Activated T-helper 2 cell treated with anti-CD3 and anti-CD28 coated beads, Interferon-gamma antibody, Interleukin-2, Interleukin-4, amounts not matched to agents 10 μg/mL and 5 μg/mL and 100 μg/mL, durations not matched to agents 14 hours and 24 hours and 36 hours (primary cell): Measurements from ENCODE around the gene GVQW3. TPM values are rescaled to one million over a fixed set of nuclear protein-coding genes. Genes with fewer than 3 reads are reported as not detected.

Experiments
- DNase-seq: peaks from one replicate; pipeline ENCODE4 v3.0.0; 2021; ENCODE audit warnings: low spot score
- H3K27ac Mint-ChIP-seq: one replicate; pipeline ENCODE4 v1.8.0; 2021; ENCODE audit warnings: mixed read lengths
- H3K27me3 Mint-ChIP-seq: one replicate; pipeline ENCODE4 v1.8.0; 2021; ENCODE audit warnings: low read depth, mixed read lengths
- H3K36me3 Mint-ChIP-seq: one replicate; pipeline ENCODE4 v1.8.0; 2021; ENCODE audit warnings: low read depth, mixed read lengths
- H3K4me1 Mint-ChIP-seq: one replicate; pipeline ENCODE4 v1.8.0; 2021; ENCODE audit warnings: low read depth, mixed read lengths
- H3K4me3 Mint-ChIP-seq: one replicate; pipeline ENCODE4 v1.8.0; 2021; ENCODE audit warnings: low read depth, mild to moderate bottlenecking, moderate library complexity, mixed read lengths
- H3K9me3 Mint-ChIP-seq: one replicate; pipeline ENCODE4 v1.8.0; 2021; ENCODE audit warnings: mixed read lengths
- intact Hi-C: fragments of 100-400 bp; cut with micrococcal nuclease; formaldehyde crosslinking; loops from one replicate; pipeline ENCODE4 v1.15.1; 2023
- total RNA-seq: library from RNA; stranded (reverse); gene quantifications from 2 replicates; pipeline ENCODE4 v1.2.3, GENCODE V29; 2022

GVQW3 gene
- total RNA-seq: 4.3 and 4.4 TPM in 2 replicates

DNA sequence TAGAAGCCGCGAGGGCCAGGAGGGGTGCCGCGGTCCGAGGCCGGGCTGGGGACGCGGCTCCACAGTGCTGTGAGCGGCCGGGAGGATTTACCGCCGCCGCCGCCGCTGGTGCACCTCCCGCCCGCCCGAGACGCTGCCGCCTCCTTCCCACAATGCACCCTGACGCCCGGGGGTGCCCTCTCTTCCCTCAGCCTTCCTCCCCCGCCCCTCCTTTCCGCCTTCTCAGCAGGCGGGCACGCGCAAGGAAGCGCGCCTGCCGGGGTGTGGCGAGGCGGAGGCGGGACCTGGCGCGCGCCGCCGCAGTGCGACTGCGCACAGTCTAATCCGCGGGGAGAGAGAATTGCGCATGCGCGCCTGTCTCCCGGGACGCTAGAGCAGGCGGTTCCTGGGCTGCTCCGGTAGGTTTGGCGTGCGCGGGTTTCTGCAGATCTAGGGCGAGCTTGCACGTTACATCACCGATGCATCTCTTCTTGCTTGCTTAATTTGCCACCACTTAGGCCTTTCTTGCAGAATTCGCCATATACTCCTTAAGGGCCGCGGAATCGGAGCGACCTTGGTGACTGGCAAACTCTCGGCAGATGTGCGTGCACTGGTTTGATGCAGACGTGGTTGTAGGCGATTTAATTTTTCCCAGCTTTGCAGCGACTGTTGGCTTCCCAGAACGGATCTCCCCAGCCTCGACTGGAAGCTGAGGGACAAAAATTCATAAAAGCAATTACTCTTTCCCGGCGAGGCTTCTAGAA is at the start of gene GVQW3, which contains the start of gene THAP12:
TSS of gene GVQW3 (plus strand) at position 347 of the 743 bp plus-strand sequence. CDS start 506 bp downstream, outside the sequence.
TSS of gene THAP12 (minus strand) at position 156 of the 743 bp plus-strand sequence. CDS start 296 bp downstream, outside the sequence.
- Mint-ChIP-seq H3K4me3 (peak within 1 kb of the TSS; percentile 95), H3K36me3 (peaks cover 13% of the 10 kb centered on the region), H3K4me1 (peaks cover 49% of the 10 kb centered on the region), H3K9me3 (no peaks in the 10 kb centered on the region), H3K27me3 (no peaks in the 10 kb centered on the region), H3K27ac (peak within 1 kb of the TSS; percentile 89)
- intact Hi-C loops: loop anchor here (1.0 to 5.0 kb wide), 7 partner anchors 10 to 1441 kb away; partner anchors contain the start of genes AAMDC, RSF1 and WNT11
- peak; percentile 96 for DNase-seq

DNA sequence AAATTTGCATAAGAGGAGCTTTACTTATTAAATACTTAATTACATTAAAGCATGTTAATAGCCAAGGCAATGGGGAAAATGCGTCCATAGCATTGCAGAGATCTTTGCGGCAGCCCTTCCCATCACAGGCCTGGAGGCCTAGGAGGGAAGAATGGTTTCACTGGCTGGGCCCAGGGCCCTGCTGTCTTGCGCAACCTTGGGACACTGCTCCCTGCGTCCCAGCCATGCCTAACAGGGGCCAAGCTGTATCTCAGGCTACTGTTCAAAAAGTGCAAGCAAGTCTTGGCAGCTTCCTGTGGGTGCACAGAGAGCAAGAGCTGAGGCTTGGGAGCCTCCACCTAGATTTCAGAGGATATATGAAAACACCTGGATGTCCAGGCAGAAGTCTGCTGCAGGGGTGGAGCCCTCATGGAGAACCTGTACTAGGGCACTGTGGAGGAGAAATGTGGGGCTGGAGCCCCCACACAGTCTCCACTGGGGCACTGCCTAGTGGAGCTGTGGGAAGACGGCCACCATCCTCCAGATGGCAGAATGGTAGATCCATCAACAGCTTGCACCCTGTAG is 46.2 kb upstream of the GVQW3 start:
- Mint-ChIP-seq H3K9me3 (peaks cover 29% of the 10 kb centered on the region), H3K27me3 (no peaks in the 10 kb centered on the region), H3K4me3 (no peak overlapping the region), H3K4me1 (peaks cover 17% of the 10 kb centered on the region), H3K27ac (no peak overlapping the region), H3K36me3 (peaks cover 6% of the 10 kb centered on the region)
- intact Hi-C loops: no loop called here
- no peak for DNase-seq

DNA sequence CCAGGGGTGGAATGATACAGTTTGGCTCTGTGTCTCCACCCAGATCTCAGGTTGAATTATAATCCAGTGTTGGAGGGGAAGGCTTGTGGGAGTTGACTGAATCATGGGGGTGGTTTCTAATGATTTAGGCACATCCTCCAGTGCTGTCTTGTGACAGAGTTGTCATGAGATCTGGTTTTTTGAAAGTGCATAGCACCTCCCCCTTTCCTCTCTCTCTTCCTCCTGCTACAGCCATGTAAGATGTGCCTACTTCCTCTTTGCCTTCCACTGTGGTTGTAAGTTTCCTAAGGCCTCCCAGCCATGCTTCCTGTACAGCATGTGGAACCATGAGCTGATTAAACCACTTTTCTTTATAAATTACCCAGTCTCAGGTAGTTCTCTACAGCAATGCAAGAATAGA is 45.3 kb upstream of the GVQW3 start:
- peaks cover 29% of the 10 kb centered on the region for H3K9me3 Mint-ChIP-seq
- DNase-seq: no peak
- H3K36me3 Mint-ChIP-seq: peaks cover 6% of the 10 kb centered on the region
- H3K27me3 Mint-ChIP-seq: no peaks in the 10 kb centered on the region
- no peak overlapping the region for H3K27ac Mint-ChIP-seq
- intact Hi-C loops: no loop called here
- H3K4me1 Mint-ChIP-seq: peaks cover 18% of the 10 kb centered on the region
- no peak overlapping the region for H3K4me3 Mint-ChIP-seq

DNA sequence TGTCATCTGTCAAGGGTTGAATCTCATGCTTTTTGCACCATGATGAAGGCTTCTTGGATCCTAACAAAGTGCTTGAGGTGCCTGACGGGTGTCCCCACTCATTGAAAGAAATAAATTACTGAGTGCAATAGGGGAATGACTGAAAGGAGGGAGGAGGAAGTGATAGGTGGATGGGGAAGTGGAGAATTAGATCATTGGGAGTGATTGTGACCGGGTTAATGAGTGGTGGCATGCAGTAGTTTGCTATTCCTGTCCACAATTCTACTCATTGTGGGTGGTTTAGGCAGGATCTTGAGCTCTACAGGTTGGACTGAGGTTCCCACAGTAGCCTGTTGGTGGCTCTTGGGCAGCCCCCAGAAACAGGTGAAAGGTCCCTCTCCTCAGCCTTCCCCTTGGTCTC is 44.5 kb upstream of the GVQW3 start:
- H3K36me3 Mint-ChIP-seq: peaks cover 6% of the 10 kb centered on the region
- no peak overlapping the region for H3K27ac Mint-ChIP-seq
- H3K27me3 Mint-ChIP-seq: no peaks in the 10 kb centered on the region
- intact Hi-C loops: no loop called here
- DNase-seq: no peak
- no peak overlapping the region for H3K4me3 Mint-ChIP-seq
- peaks cover 18% of the 10 kb centered on the region for H3K4me1 Mint-ChIP-seq
- H3K9me3 Mint-ChIP-seq: peaks cover 29% of the 10 kb centered on the region

DNA sequence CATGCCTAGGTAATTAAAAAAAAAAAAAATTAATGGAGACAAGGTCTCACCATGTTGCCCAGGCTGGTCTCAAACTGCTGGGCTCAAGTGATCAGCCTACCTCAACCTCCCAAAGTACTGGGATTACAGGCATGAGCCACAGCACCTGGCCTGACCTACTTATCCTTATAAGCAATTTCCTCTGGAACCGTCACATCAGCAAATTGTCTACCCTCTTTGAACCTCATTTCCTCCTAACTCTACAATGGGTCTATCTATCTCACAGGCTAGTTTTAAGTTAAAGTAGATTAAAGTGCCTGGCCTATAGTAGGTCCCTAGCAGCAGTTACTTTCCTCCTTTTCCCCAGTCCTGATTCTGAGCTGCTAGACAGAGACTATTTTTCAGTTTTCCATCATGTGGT is 43.7 kb upstream of the GVQW3 start:
- DNase-seq: no peak
- Mint-ChIP-seq H3K9me3 (peaks cover 29% of the 10 kb centered on the region), H3K27me3 (no peaks in the 10 kb centered on the region), H3K4me3 (no peak overlapping the region), H3K27ac (no peak overlapping the region), H3K36me3 (peaks cover 6% of the 10 kb centered on the region), H3K4me1 (peaks cover 18% of the 10 kb centered on the region)
- intact Hi-C loops: no loop called here

DNA sequence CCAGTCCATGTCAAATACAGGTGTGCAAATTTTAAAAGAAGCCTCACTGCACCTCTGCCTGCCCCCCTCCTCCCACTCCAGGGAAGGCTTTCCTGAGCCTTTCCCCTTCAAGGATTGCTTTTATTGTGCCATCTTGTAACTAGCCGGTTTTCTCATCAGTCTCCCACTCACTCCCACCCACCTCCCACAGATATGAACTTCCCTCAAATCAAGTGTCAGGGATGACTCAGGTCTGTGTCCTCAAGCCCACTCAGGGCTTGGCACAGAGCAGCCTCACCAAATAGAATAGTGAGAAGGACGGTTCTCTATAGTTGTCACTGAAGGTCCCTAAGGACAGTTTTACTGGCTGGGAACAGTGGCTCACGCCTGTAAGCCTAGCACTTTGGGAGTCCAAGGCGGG is 43.2 kb upstream of the GVQW3 start:
- intact Hi-C loops: no loop called here
- peaks cover 6% of the 10 kb centered on the region for H3K36me3 Mint-ChIP-seq
- DNase-seq: no peak
- no peaks in the 10 kb centered on the region for H3K27me3 Mint-ChIP-seq
- peaks cover 18% of the 10 kb centered on the region for H3K4me1 Mint-ChIP-seq
- no peak overlapping the region for H3K27ac Mint-ChIP-seq
- no peak overlapping the region for H3K4me3 Mint-ChIP-seq
- peaks cover 29% of the 10 kb centered on the region for H3K9me3 Mint-ChIP-seq

DNA sequence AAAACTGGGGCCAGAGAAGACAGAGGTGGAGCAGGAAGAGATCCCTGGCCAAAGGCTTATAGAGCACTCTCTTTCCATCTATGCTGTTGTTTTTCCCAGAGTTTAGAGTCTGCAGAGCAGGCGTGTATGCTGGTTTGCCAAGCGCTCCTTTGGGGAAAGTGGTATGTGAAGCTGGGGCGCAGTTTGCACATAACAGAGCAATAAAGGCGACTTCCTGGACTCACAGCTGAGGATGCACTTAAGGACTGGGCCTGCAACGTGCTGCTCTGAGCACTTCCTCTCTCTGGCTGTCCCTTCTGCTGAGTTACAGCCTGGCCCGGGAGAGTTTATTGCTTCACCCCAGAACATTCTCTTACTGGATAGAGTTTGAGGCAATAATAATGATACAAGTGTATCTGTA is 41.9 kb upstream of the GVQW3 start:
- H3K4me3 Mint-ChIP-seq: no peak overlapping the region
- H3K27ac Mint-ChIP-seq: no peak overlapping the region
- intact Hi-C loops: no loop called here
- H3K9me3 Mint-ChIP-seq: peaks cover 24% of the 10 kb centered on the region
- H3K36me3 Mint-ChIP-seq: peaks cover 6% of the 10 kb centered on the region
- peaks cover 18% of the 10 kb centered on the region for H3K4me1 Mint-ChIP-seq
- DNase-seq: no peak
- no peaks in the 10 kb centered on the region for H3K27me3 Mint-ChIP-seq

DNA sequence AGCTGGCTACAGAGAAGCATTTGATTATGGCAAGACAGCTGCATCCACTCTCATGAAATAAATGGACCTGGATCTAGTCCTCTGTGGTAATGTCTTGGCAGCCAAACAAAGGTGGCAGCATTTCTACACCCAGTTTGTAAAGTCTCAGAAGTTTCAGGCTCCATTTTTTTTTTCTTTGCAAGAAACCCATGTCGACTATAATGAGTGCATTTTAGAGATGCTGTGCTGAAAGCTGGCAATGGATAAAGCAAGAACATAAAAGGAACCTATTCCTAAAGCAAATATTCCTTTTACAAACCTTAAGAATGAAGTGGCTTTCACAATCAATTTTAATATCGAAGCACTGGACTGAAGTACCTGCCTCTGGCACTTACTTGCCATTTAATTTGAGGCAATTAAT is 33.7 kb upstream of the GVQW3 start:
- H3K4me3 Mint-ChIP-seq: no peak overlapping the region
- H3K9me3 Mint-ChIP-seq: no peaks in the 10 kb centered on the region
- intact Hi-C loops: no loop called here
- H3K27ac Mint-ChIP-seq: no peak overlapping the region
- H3K36me3 Mint-ChIP-seq: peaks cover 38% of the 10 kb centered on the region
- peaks cover 2% of the 10 kb centered on the region for H3K4me1 Mint-ChIP-seq
- no peaks in the 10 kb centered on the region for H3K27me3 Mint-ChIP-seq
- no peak for DNase-seq

DNA sequence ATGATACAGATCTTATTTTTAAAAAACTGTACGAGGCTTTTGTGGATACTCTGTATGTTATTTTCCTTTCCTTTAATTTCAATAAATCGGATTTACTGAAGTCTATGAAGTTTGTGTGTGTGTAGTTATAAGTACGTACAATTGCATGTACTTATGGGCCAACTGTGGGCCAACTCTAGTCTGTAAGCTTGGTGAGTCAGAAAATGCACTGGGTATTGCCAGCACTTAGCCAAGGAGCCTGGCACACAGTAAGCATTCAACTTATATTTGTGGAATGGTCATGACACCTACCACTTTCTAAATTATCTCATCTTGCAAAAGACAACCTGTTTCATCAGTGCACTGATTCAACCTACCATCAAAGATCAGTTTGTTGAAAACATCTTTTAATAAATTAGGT is 32.8 kb upstream of the GVQW3 start:
- Mint-ChIP-seq H3K4me1 (peaks cover 2% of the 10 kb centered on the region), H3K9me3 (peaks cover 4% of the 10 kb centered on the region), H3K27ac (no peak overlapping the region), H3K27me3 (no peaks in the 10 kb centered on the region), H3K4me3 (no peak overlapping the region), H3K36me3 (peaks cover 47% of the 10 kb centered on the region)
- intact Hi-C loops: no loop called here
- DNase-seq: no peak

DNA sequence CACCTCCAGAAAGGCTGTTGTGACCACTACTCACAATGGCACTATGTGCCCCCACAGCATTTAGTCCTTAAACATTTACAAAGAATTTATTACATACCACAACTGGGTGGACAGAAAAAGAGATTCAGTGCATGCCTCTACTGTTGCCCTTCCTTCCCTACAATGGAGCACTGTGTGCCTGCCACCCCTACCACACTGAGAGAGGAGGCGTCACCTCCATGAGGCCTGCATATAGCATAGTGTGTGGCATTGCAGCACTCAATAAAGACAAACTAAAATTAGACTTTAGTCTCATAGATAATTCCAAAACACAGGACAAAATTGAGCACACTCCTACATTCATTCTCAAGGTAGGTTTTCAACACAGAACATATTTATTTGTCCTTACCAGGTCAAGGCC is 26.0 kb upstream of the GVQW3 start:
- intact Hi-C loops: no loop called here
- Mint-ChIP-seq H3K27ac (no peak overlapping the region), H3K36me3 (peaks cover 91% of the 10 kb centered on the region), H3K9me3 (peaks cover 21% of the 10 kb centered on the region), H3K4me3 (no peak overlapping the region), H3K4me1 (peaks cover 10% of the 10 kb centered on the region), H3K27me3 (no peaks in the 10 kb centered on the region)
- no peak for DNase-seq

DNA sequence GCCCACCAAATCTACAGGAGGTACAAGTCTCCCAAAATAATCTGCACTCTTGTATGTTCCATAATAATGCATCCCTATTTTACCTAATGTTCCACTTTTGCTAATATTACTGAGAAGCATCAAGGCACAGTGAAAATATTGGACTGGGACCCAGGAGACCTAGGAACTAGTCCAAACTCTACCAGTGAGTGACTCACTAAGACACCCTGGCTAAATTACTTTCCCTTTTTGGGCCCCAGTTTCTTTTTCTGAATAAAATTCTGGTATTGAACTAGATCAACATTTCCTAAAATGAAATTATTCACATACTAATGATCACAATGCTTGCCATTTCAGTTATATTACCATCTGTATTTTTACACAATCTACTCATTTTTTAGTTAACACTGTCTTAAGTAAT is 19.7 kb upstream of the GVQW3 start:
- H3K9me3 Mint-ChIP-seq: no peaks in the 10 kb centered on the region
- peaks cover 26% of the 10 kb centered on the region for H3K4me1 Mint-ChIP-seq
- peaks cover 72% of the 10 kb centered on the region for H3K36me3 Mint-ChIP-seq
- no peaks in the 10 kb centered on the region for H3K27me3 Mint-ChIP-seq
- no peak for DNase-seq
- no peak overlapping the region for H3K4me3 Mint-ChIP-seq
- intact Hi-C loops: loop anchor here (1.0 kb wide), 1 partner anchor 10 kb away; no protein-coding TSS in a partner anchor
- no peak overlapping the region for H3K27ac Mint-ChIP-seq

DNA sequence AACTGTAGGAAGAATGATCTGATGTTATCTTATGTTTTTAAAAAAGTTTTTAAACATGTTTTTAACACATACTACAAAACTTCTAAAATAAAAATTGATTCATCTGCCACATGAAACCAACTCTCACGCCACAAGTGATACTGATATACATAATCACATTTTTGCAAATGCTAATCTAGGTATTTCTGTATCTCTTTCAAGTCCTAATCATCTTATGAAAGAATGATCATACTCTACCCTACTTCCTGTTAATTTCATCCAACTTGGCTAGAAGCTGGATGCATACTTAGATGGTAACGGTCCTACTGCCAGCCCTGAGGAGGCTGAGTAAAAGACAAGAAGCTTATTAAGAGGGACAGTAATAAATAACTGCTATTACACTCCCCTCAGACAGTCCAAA is 19.3 kb upstream of the GVQW3 start:
- H3K4me3 Mint-ChIP-seq: no peak overlapping the region
- H3K27ac Mint-ChIP-seq: no peak overlapping the region
- H3K27me3 Mint-ChIP-seq: no peaks in the 10 kb centered on the region
- DNase-seq: no peak
- peaks cover 26% of the 10 kb centered on the region for H3K4me1 Mint-ChIP-seq
- H3K36me3 Mint-ChIP-seq: peaks cover 68% of the 10 kb centered on the region
- intact Hi-C loops: loop anchor here (1.0 kb wide), 1 partner anchor 10 kb away; no protein-coding TSS in a partner anchor
- H3K9me3 Mint-ChIP-seq: no peaks in the 10 kb centered on the region

DNA sequence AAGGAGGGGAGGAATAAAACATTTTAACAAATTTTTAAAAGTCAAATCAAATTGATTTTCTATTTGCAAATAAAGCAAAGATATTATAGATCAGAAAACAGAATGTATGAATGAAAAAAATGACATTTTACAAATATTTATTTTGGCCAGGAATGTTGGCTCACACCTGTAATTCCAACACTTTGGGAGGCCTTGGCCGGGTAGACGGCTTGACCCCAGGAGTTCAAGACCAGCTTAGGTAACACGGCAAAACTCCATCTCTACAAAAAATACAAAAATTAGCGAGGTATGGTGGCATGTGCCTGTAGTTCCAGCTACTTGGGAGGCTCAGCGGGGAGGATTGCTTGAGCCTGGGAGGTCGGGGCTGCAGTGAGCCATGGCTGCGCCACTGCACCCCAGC is 18.4 kb upstream of the GVQW3 start:
- H3K4me1 Mint-ChIP-seq: peaks cover 26% of the 10 kb centered on the region
- DNase-seq: no peak
- H3K27ac Mint-ChIP-seq: no peak overlapping the region
- H3K9me3 Mint-ChIP-seq: no peaks in the 10 kb centered on the region
- H3K4me3 Mint-ChIP-seq: no peak overlapping the region
- intact Hi-C loops: no loop called here
- no peaks in the 10 kb centered on the region for H3K27me3 Mint-ChIP-seq
- H3K36me3 Mint-ChIP-seq: peaks cover 60% of the 10 kb centered on the region
